Esophagus squamous epithelium (tissue), 4 donors: ENCODE data around the gene DSC2.

Experiments used
- CTCF ChIP-seq, 6 experiments: fragments of 450-650 bp in 4 of 6; fragments of 200-600 bp in 2 of 6; sonication (generic) in 2 of 6; IDR thresholded peaks; one replicate each; pipeline ENCODE4 v1.5.1; 2016 to 2019; ENCODE audit warnings: antibody characterized with exemption in 6 of 6, mild to moderate bottlenecking in 4 of 6, moderate library complexity in 4 of 6
- POLR2A ChIP-seq, 4 donors: fragments of 450-650 bp; IDR thresholded peaks; one replicate each; pipeline ENCODE4 v1.6.1; 2017; ENCODE audit warnings: antibody characterized with exemption in 4 of 4, mild to moderate bottlenecking in 4 of 4, moderate library complexity in 3 of 4

- TF ChIP-seq CTCF (IDR thresholded peaks at IDR 0.05): no peak
- TF ChIP-seq POLR2A (IDR thresholded peaks at IDR 0.05): no peak
These were observed 47.1 kb upstream of the DSC2 start for GRCh38 chr18:31149351-31149750.
